HepG2 (cell line): ENCODE measurements around the gene AP2S1. TPM values are rescaled to one million over a fixed set of nuclear protein-coding genes. Genes with fewer than 3 reads are reported as not detected.

Experiments used
- CERS6 ChIP-seq: sonication (generic); formaldehyde crosslinking; IDR thresholded peaks from 2 replicates; pipeline ENCODE4 v1.5.0; 2020; ENCODE audit warnings: missing genetic modification reagents
- CREB1 ChIP-seq, 2 experiments: fragments of 450-650 bp in 1 of 2; IDR thresholded peaks; 2 replicates each; pipeline ENCODE4 v1.6.1; 2016 to 2017; ENCODE audit warnings: control low read depth in 1 of 2, mild to moderate bottlenecking in 1 of 2, missing compliant biosample characterization in 1 of 2, missing genetic modification characterization in 1 of 2
- DPF2 ChIP-seq: sonication (generic); formaldehyde crosslinking; IDR thresholded peaks from 2 replicates; pipeline ENCODE4 v1.4.0; 2020; ENCODE audit warnings: mild to moderate bottlenecking, low read depth, missing genetic modification reagents, borderline replicate concordance
- ETV5 ChIP-seq: IDR thresholded peaks from 2 replicates; pipeline ENCODE4 v1.6.1; 2018; ENCODE audit warnings: missing biosample characterization, missing genetic modification reagents, inconsistent platforms, borderline replicate concordance
- FOXA3 ChIP-seq: IDR thresholded peaks from 2 replicates; pipeline ENCODE4 v1.6.1; 2016; ENCODE audit warnings: missing genetic modification reagents, missing compliant biosample characterization
- FOXJ3 ChIP-seq: sonication (generic); formaldehyde crosslinking; IDR thresholded peaks from 2 replicates; pipeline ENCODE4 v1.4.0; 2020; ENCODE audit warnings: missing genetic modification reagents, mild to moderate bottlenecking, borderline replicate concordance
- HMGXB4 ChIP-seq, 2 experiments: sonication (generic) in 1 of 2; formaldehyde crosslinking in 1 of 2; IDR thresholded peaks; 2 replicates each; pipeline versions ENCODE4 v1.4.0 to v1.6.1; 2018 to 2020; ENCODE audit warnings: missing genetic modification reagents in 2 of 2, borderline replicate concordance in 1 of 2, low read depth in 1 of 2, mild to moderate bottlenecking in 1 of 2, missing biosample characterization in 1 of 2
- HNRNPH1 ChIP-seq: fragments of 200-400 bp; formaldehyde crosslinking; optimal IDR thresholded peaks from 2 replicates; pipeline ENCODE3; 2017; ENCODE audit warnings: mild to moderate bottlenecking, low read depth, low read length
- KAT2B ChIP-seq: fragments of 150-350 bp; IDR thresholded peaks from 2 replicates; pipeline ENCODE4 v1.6.1; 2014; ENCODE audit warnings: low read depth, low read length, borderline replicate concordance
- KDM2A ChIP-seq: sonication (generic); formaldehyde crosslinking; IDR thresholded peaks from 2 replicates; pipeline ENCODE4 v1.4.0; 2020; ENCODE audit warnings: low read depth, missing genetic modification reagents, borderline replicate concordance
- NFKBIZ ChIP-seq: IDR thresholded peaks from 2 replicates; pipeline ENCODE4 v1.6.1; 2018; ENCODE audit warnings: missing genetic modification reagents, missing compliant biosample characterization
- POLR2A ChIP-seq, 2 experiments: IDR thresholded peaks; 2 replicates each; pipeline ENCODE4 v1.6.1; 2011; ENCODE audit warnings: low read depth in 2 of 2, low read length in 2 of 2, mild to moderate bottlenecking in 1 of 2, moderate library complexity in 1 of 2; ENCODE audit not compliant: insufficient read depth in 1 of 2
- SAP130 ChIP-seq: IDR thresholded peaks from 2 replicates; pipeline ENCODE4 v1.6.1; 2016; ENCODE audit warnings: low read depth
- TBX2 ChIP-seq: sonication (generic); formaldehyde crosslinking; IDR thresholded peaks from 2 replicates; pipeline ENCODE4 v1.5.0; 2020; ENCODE audit warnings: missing genetic modification reagents, mild to moderate bottlenecking, borderline replicate concordance
- ZBTB3 ChIP-seq: sonication (generic); formaldehyde crosslinking; IDR thresholded peaks from 2 replicates; pipeline ENCODE4 v1.4.0; 2020; ENCODE audit warnings: low read depth, mild to moderate bottlenecking, moderate library complexity, missing genetic modification reagents, borderline replicate concordance
- ZNF143 ChIP-seq: sonication (generic); formaldehyde crosslinking; IDR thresholded peaks from 2 replicates; pipeline ENCODE4 v1.4.0; 2020; ENCODE audit warnings: missing genetic modification reagents
- ZNF180 ChIP-seq: sonication (generic); formaldehyde crosslinking; IDR thresholded peaks from 2 replicates; pipeline ENCODE4 v1.4.0; 2020; ENCODE audit warnings: low read depth, missing genetic modification reagents, borderline replicate concordance
- ZNF253 ChIP-seq: sonication (generic); formaldehyde crosslinking; IDR thresholded peaks from 2 replicates; pipeline ENCODE4 v1.8.0; 2022; ENCODE audit warnings: mild to moderate bottlenecking, missing genetic modification reagents, borderline replicate concordance
- ZNF280D ChIP-seq: sonication (generic); formaldehyde crosslinking; IDR thresholded peaks from 2 replicates; pipeline ENCODE4 v1.5.1; 2020; ENCODE audit warnings: mild to moderate bottlenecking, missing genetic modification reagents
- ZNF598 ChIP-seq: sonication (generic); formaldehyde crosslinking; IDR thresholded peaks from 2 replicates; pipeline ENCODE4 v1.5.1; 2020; ENCODE audit warnings: mild to moderate bottlenecking, missing genetic modification reagents, borderline replicate concordance
- ZNF782 ChIP-seq: sonication (generic); formaldehyde crosslinking; IDR thresholded peaks from 2 replicates; pipeline ENCODE4 v1.4.0; 2020; ENCODE audit warnings: missing genetic modification reagents, mild to moderate bottlenecking, borderline replicate concordance
- ZSCAN25 ChIP-seq: sonication (generic); formaldehyde crosslinking; IDR thresholded peaks from 2 replicates; pipeline ENCODE4 v1.8.0; 2022; ENCODE audit warnings: mild to moderate bottlenecking, missing genetic modification reagents
- polyA plus RNA-seq, 8 experiments: library from polyadenylated mRNA; depleted of rRNA in 3 of 8; stranded (reverse) in 7 of 8; unstranded in 1 of 8; fragments of >200 nt; fragmentation: Illumina TruSeq in 4 of 8; extraction: Trizol in 4 of 8; gene quantifications; 2 replicates each; pipeline versions ENCODE4 v1.2.1 to v1.2.3, GENCODE V29; 2011 to 2016; ENCODE audit warnings: low read depth in 4 of 8, missing spikeins in 1 of 8, mixed read lengths in 1 of 8; ENCODE audit not compliant: insufficient read depth in 1 of 8
- total RNA-seq, 5 experiments: library from RNA; depleted of rRNA; stranded (reverse); fragments of >200 nt; fragmentation: Illumina TruSeq; extraction: Trizol; gene quantifications; 2 replicates each; pipeline ENCODE4 v1.2.3, GENCODE V29; 2016; ENCODE audit warnings: low read depth in 1 of 5

Gene AP2S1
- total and polyA plus RNA-seq, 2 of the 13 experiments (the other 11 are each of a cell fraction or from before 2014, with no cell fraction given) = 45.2 to 86.1 TPM

GRCh38 chr19:46788262-46788967 lies 62.2 kb downstream of the AP2S1 start, which contains the start of gene SLC1A5 (continued):
- TF ChIP-seq ZNF280D (CRISPR knock-in tag) (no peak), ZNF180 (CRISPR knock-in tag) (no peak), FOXJ3 (no peak), TBX2 (CRISPR knock-in tag) (peak; percentile 43), FOXA3 (CRISPR knock-in tag) (peak; percentile 62), ZNF782 (0 out of 2 replicates have a peak, but pooled peaks have one; percentile 58), KDM2A (CRISPR knock-in tag) (peak; percentile 88), HMGXB4 (CRISPR knock-in tag; IDR thresholded peaks at IDR 0.05; ENCODE audit: borderline replicate concordance in 1 of 2, low read depth in 1 of 2) (peak; percentile 55 to 76; a peak in 3 of 4 replicates), ZNF253 (CRISPR knock-in tag) (no peak), NFKBIZ (CRISPR knock-in tag) (peak; percentile 86; the same call in 1 of the 2 replicates), CREB1 (IDR thresholded peaks at IDR 0.05) (no peak), CREB1 (CRISPR knock-in tag; IDR thresholded peaks at IDR 0.05) (0 out of 2 replicates have a peak, but pooled peaks have one; percentile 20), ETV5 (CRISPR knock-in tag) (peak; percentile 78), CERS6 (CRISPR knock-in tag) (no peak), ZBTB3 (CRISPR knock-in tag) (0 out of 2 replicates have a peak, but pooled peaks have one; percentile 50), ZNF143 (CRISPR knock-in tag) (no peak), KAT2B (no peak), ZNF598 (CRISPR knock-in tag) (no peak), SAP130 (CRISPR knock-in tag) (peak; percentile 98), POLR2A (IDR thresholded peaks at IDR 0.05; ENCODE audit: insufficient read depth in 1 of 2, low read depth in 2 of 2, low read length in 2 of 2) (peak; percentile 99 to 100), HNRNPH1 (no peak), DPF2 (CRISPR knock-in tag) (no peak), ZSCAN25 (CRISPR knock-in tag) (0 out of 2 replicates have a peak, but pooled peaks have one; percentile 40)
